Esophagus muscularis mucosa (tissue), 4 donors: ENCODE results near the gene DACT2. TPM values are rescaled to one million over a fixed set of nuclear protein-coding genes. Genes with fewer than 3 reads are reported as not detected.

Source experiments
- DNase-seq: peaks from one replicate; pipeline ENCODE4 v3.0.0-alpha.2; 2017; ENCODE audit errors: extremely low spot score
- H3K27ac ChIP-seq, 4 donors: fragments of 200-600 bp; sonication (generic); replicated peaks in 1 of 4; 1 replicate in 3 of 4; 2 replicates in 1 of 4; pipeline ENCODE4 v1.5.1; 2016 to 2019; ENCODE audit warnings: mild to moderate bottlenecking in 1 of 4
- H3K27me3 ChIP-seq, 4 donors: fragments of 200-600 bp; sonication (generic); one replicate each; pipeline versions ENCODE4 v1.5.1 to v1.6.0; 2016 to 2019
- H3K36me3 ChIP-seq, 4 donors: fragments of 200-600 bp; sonication (generic); one replicate each; pipeline ENCODE4 v1.5.1; 2016 to 2019
- H3K4me1 ChIP-seq, 4 donors: fragments of 200-600 bp; sonication (generic); one replicate each; pipeline ENCODE4 v1.5.1; 2016 to 2019
- H3K4me3 ChIP-seq, 4 donors: fragments of 200-600 bp; sonication (generic); 1 replicate in 2 of 4; 2 replicates in 2 of 4; pipeline ENCODE4 v1.5.1; 2016 to 2019; ENCODE audit warnings: mild to moderate bottlenecking in 4 of 4, moderate library complexity in 1 of 4
- H3K9me3 ChIP-seq, 4 donors: fragments of 200-600 bp; sonication (generic); 1 replicate in 3 of 4; 2 replicates in 1 of 4; pipeline ENCODE4 v1.5.1; 2016 to 2019
- EP300 ChIP-seq: sonication (generic); formaldehyde crosslinking; IDR thresholded peaks from one replicate; pipeline ENCODE4 v1.6.1; 2017; ENCODE audit warnings: antibody characterized with exemption
- POLR2A ChIP-seq: fragments of 450-650 bp; IDR thresholded peaks from one replicate; pipeline ENCODE4 v1.6.1; 2017; ENCODE audit warnings: antibody characterized with exemption, moderate library complexity, mild to moderate bottlenecking, low read depth
- POLR2AphosphoS5 ChIP-seq, 2 donors: sonication (generic); formaldehyde crosslinking; IDR thresholded peaks; one replicate each; pipeline ENCODE4 v1.6.1; 2017; ENCODE audit warnings: antibody characterized with exemption in 2 of 2
- WGBS: methylation state at CpG from one replicate; pipeline ENCODE4 v1.1.5; 2018; 5-methylcytosine and 5-hydroxymethylcytosine counted together
- intact Hi-C: fragments of 100-400 bp; cut with DNase I; formaldehyde crosslinking; loops from one replicate; pipeline ENCODE4 v1.15.1; 2023
- total RNA-seq, 4 donors: library from RNA; depleted of rRNA; stranded (reverse); fragments of >200 nt; gene quantifications; one replicate each; pipeline versions ENCODE4 v1.1.0 to v1.2.1, GENCODE V29; 2016
- TF ChIP-seq, protein P1 (sequence below), 3 experiments: fragments of 200-600 bp in 2 of 3; fragments of 450-650 bp in 1 of 3; sonication (generic) in 2 of 3; IDR thresholded peaks; one replicate each; pipeline ENCODE4 v1.5.1; 2017 to 2019; ENCODE audit warnings: antibody characterized with exemption in 3 of 3, mild to moderate bottlenecking in 2 of 3, moderate library complexity in 1 of 3

The DACT2 gene
- total RNA-seq, 4 donors from 2014 or later, result 0.83 to 2.5 (median 1.3) TPM

DNA sequence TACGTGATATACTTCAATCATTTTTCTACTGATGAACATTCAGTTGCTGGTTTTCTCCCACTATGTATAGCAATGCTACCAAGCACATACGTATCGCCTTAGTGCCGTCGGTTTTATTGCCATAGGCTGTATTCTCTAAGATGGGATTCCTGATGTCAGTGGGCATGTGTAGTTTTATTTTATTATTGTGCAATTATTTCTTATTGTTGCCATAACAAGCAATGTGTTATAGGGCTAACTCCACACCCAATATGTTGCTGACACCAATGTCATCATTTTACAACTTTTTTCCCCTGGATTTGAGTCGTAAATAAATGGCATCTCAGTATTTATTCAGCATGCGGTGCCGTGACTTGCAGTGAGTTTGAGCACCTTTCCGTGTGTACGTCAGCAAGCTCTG is 10.8 kb upstream of the DACT2 start:
- intact Hi-C loops, result no loop called here
- no peaks in the 10 kb centered on the region for H3K4me1 ChIP-seq
- H3K4me3 ChIP-seq, result no peak overlapping the region
- peaks cover 0 to 43% (median 0%) of the 10 kb centered on the region in 4 donors for H3K27me3 ChIP-seq
- H3K27ac ChIP-seq, result no peak overlapping the region
- H3K9me3 ChIP-seq, result no peaks in the 10 kb centered on the region
- 87% methylated on average over 10 of the region's 10 CpGs for WGBS
- H3K36me3 ChIP-seq, result no peaks in the 10 kb centered on the region
- no peak for DNase-seq
- TF ChIP-seq EP300 (no peak), POLR2A (no peak), POLR2AphosphoS5 (IDR thresholded peaks at IDR 0.05) (no peak)
- TF ChIP-seq, protein P1, sequence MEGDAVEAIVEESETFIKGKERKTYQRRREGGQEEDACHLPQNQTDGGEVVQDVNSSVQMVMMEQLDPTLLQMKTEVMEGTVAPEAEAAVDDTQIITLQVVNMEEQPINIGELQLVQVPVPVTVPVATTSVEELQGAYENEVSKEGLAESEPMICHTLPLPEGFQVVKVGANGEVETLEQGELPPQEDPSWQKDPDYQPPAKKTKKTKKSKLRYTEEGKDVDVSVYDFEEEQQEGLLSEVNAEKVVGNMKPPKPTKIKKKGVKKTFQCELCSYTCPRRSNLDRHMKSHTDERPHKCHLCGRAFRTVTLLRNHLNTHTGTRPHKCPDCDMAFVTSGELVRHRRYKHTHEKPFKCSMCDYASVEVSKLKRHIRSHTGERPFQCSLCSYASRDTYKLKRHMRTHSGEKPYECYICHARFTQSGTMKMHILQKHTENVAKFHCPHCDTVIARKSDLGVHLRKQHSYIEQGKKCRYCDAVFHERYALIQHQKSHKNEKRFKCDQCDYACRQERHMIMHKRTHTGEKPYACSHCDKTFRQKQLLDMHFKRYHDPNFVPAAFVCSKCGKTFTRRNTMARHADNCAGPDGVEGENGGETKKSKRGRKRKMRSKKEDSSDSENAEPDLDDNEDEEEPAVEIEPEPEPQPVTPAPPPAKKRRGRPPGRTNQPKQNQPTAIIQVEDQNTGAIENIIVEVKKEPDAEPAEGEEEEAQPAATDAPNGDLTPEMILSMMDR (IDR thresholded peaks at IDR 0.05), result no peak

DNA sequence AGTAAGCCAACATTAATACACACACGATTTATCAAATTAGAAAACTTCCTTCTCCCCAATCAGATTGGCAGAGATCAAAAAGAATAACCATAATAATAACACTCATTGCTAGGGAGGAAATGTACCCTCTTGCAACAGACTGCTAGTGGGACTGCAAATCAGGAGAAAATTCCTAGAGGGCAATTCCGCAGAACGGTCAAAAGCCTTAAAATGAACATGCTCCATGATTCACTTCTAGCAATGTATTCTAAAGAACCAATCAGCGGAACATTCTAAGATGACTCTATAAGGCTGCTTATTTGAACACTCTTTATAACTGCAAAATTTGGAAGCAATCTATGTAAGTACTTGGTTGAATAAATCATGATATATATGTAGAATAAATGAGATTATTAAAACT is 8.5 kb upstream of the DACT2 start:
- Histone ChIP-seq H3K27ac (no peak overlapping the region), H3K4me1 (no peaks in the 10 kb centered on the region), H3K27me3 (peaks cover 0 to 39% (median 0%) of the 10 kb centered on the region in 4 donors), H3K4me3 (no peak overlapping the region), H3K9me3 (no peaks in the 10 kb centered on the region), H3K36me3 (no peaks in the 10 kb centered on the region)
- intact Hi-C loops, result no loop called here
- no peak for DNase-seq
- WGBS, result 95% methylated on average over 4 of the region's 4 CpGs
- no peak for TF ChIP-seq POLR2A
- TF ChIP-seq EP300, result no peak
- TF ChIP-seq, protein P1 (IDR thresholded peaks at IDR 0.05), result no peak
- TF ChIP-seq POLR2AphosphoS5 (IDR thresholded peaks at IDR 0.05), result no peak

DNA sequence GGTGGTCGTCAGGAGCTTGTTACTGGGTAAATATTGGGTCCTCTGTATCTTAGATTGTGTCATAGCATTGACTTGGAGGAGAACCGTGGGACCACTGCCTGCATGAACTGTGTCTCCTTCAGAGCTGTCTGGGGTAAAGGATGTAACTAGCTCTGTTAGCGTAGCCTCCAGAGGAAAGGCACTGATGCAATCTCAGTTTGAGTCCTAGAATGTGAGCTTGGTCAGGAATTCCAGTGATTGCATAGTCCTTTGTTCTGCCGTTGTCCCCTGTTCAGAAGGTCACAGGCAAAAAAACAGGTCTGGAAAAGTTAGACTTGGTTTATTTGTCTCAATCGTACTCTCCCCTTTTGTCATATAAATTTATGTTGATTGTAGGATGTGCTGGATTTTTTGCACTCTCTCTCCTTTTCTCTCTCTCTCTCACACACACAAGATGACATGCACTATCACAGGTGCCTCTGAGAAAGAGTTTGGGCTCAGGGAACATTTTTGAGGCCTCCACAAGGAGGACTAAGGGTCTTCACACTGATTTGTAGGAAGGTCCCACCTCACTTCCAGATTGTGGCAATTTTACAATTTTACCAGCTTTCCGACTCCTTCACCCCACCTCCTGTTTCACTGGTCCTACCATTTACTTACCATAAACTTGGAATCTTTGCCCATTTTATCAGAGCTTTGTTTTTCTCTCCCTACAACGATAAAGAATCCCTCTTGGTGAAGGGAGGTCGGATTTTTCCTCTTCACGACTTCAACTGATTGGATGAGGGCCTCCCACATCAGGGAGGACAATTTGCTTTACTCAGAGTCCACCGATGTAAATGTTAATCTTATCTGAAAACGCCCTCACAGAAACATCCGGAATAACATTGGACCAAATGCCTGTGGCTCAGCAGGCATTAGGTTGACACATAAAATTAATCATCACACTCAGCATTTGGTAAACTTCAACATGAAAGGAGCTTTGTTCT is 7.0 kb upstream of the DACT2 start:
- peaks cover 0 to 2% (median 0%) of the 10 kb centered on the region in 4 donors for H3K9me3 ChIP-seq
- no peak for DNase-seq
- no peak overlapping the region for H3K27ac ChIP-seq
- intact Hi-C loops, result no loop called here
- H3K4me1 ChIP-seq, result no peaks in the 10 kb centered on the region
- H3K36me3 ChIP-seq, result no peaks in the 10 kb centered on the region
- H3K27me3 ChIP-seq, result peaks cover 0 to 43% (median 0%) of the 10 kb centered on the region in 4 donors
- no peak overlapping the region for H3K4me3 ChIP-seq
- no peak for TF ChIP-seq EP300
- TF ChIP-seq, protein P1 (IDR thresholded peaks at IDR 0.05), result no peak
- no peak for TF ChIP-seq POLR2AphosphoS5 (IDR thresholded peaks at IDR 0.05)
- no peak for TF ChIP-seq POLR2A
- 40% methylated on average over 11 of the region's 12 CpGs for WGBS

DNA sequence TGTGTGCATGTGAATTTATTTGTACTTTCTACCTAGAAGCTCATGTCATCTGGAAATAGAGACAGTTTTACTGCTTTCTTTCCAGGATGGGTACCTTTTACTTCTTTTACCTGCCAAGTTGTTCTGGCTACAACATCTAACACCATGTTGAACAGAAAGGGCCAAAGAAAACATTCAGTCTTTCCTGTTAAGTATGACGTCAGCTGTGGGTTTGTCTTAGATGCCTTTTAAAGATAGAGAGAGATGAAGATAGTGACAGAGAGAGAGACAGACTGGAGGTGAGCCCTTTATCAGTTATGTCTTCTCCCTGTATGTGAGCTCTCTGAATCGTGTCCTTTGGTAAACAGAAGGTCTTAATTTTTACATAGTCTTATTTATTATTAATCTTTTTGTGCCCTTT is 3.4 kb upstream of the DACT2 start:
- Histone ChIP-seq H3K4me3 (no peak overlapping the region), H3K27ac (no peak overlapping the region), H3K36me3 (no peaks in the 10 kb centered on the region), H3K27me3 (peaks cover 0 to 64% (median 7%) of the 10 kb centered on the region in 4 donors), H3K4me1 (peaks cover 0 to 11% (median 6%) of the 10 kb centered on the region in 4 donors), H3K9me3 (peaks cover 0 to 14% (median 0%) of the 10 kb centered on the region in 4 donors)
- intact Hi-C loops, result no loop called here
- TF ChIP-seq, protein P1 (IDR thresholded peaks at IDR 0.05), result no peak
- WGBS, result 43% methylated on average over 2 of the region's 2 CpGs
- DNase-seq, result no peak
